Caki2 (cell line): ENCODE measurements around the gene SLC25A29. TPM values are rescaled to one million over a fixed set of nuclear protein-coding genes. Genes with fewer than 3 reads are reported as not detected.
"Not testable (repeated sequence)": the region's sequence is repeated elsewhere in the genome, so short reads cannot be mapped to it uniquely, and the experiment has no call there.

Experiments used
- DNase-seq: peaks from one replicate; pipeline ENCODE4 v3.0.0-alpha.2; 2015; ENCODE audit warnings: low read depth
- in situ Hi-C: cut with HindIII; loops from 2 replicates; pipeline ENCODE4 v1.10.0; 2016; ENCODE audit warnings: low sequenced_read_pairs, low pct_unique_long_range_greater_than_20kb, mixed read lengths
- total RNA-seq: library from RNA; depleted of rRNA; stranded (reverse); fragments of >200 nt; shearing (Covaris generic); gene quantifications from 2 replicates; pipeline ENCODE4 v1.2.3, GENCODE V29; 2014; ENCODE audit warnings: low replicate concordance

Gene SLC25A29
- total RNA-seq, 1 experiment from 2014 or later, result 46.0 TPM

DNA sequence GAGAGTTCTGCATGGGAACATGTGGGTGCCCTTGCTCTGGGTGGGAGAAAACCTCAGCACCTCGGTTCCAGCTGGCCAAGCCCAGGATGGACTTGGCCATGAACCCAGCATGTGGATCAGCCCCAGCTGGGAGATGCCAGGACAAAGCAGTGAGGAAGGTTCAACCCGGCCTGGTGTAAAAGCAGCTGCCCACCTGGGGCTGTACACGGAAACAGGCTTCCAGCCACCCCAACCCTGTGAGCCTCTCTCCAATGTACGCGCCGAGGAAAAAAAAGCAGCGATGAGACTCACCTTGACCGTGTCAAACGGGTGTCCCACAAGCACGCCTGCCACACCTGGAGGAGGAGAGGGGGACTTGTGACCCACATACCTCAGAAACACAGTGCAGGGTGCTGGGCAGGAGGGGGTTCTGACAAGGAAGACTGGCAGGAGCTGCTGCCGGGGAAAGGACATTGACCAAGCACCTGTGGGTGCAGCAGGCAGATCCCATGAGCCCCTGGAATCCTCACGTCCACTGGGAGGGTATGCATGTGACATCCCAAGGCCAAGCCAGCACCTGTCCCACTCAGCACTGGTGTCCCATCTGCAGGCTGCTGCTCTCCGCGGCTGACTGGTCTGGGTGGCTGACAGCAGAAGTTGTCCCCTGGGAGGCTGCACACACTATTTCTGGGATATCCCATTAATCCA is 7.5 kb downstream of the SLC25A29 start:
- in situ Hi-C loops, result no loop called here

DNA sequence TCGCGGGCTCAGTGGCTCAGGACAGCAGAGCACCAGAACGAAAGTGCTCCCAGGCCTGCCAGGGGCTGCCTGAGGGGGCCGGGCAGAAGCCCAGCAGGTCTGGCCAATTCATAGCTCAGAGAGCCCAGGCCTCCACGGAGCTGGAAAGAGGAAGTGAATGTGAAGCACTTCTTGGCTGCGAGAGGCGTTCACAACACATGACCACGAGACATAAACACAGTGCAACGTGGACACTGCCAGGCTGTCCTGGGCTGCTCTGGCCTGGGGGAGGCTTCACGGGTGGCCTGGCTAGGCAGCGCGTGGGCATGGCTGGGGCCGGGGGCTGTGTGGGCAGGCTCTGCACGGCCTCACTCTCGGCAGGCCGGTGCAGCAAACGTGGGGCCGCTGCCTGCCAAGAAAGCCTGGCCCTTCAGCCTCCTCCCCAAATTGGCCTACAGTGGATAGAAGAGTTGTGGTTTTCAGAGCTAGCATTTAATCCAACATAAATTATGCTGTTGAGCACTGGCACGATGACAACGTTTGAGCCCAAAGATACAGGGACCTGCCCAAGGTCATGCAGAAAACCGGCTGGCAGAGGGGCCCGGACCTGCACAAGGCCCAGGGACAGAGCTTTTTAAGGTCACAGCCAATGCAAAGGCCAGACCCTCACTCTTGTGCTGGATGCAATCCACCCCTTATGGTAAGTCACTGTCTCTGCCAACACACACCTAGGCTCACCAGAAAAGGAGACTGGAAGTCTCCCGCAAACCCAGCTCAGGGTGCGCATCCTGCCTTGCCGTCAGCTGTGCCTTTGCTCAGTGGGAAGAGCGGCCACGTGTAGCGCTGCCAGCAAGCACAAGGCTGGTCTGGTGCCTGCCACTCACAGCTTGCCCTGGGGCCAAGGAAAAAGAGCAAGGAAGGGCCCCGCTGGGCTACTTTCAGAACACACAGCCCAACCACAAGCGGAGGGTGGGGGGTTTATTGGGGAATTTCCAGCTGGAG is 8.6 kb downstream of the SLC25A29 start:
- in situ Hi-C loops, result no loop called here
- DNase-seq, result no peak

More for the DNA sequence above, 7.5 kb downstream of the SLC25A29 start:
- no peak for DNase-seq

DNA sequence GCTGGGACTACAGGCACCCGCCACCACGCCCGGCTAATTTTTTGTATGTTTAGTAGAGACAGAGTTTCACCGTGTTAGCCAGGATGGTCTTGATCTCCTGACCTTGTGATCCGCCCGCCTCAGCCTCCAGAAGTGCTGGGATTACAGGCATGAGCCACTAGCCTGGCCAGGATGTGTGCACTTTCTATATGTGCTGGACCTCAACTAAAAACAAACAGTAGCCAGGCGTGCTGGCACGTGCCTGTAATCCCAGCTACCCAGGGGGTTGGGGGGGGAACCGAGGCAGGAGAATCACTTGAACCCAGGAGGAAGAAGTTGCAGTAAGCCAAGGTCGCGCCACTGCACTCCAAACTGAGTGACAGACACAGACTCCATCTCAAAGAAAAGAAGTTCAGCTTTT is 9.5 kb downstream of the SLC25A29 start:
- DNase-seq, in situ Hi-C loops: not testable (repeated sequence)

DNA sequence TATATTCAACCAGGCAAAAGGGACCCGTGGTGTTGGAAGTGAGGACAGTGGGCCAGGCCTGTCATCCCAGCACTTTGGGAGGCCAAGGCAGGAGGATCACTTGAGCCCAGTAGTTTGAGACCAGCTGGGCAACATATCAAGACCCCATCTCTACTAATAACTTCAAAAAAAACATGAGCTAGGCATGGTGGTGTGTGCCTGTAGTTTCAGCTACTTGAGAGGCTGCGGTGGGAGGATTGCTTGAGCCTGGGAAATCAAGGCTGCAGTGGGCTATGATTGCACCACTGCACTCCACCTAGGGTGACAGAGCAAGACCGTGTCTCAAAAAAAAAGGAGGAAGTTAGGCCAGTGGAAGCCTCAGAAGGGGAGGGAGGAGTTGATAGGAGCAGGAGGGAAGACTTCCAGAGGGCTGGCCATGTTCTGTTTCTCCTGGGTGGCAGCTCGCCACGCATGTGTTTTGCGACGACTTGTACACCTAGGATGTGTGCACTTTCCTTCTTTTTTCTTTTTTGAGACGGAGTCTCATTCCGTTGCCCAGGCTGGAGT is 10.1 kb downstream of the SLC25A29 start:
- DNase-seq, result no peak
- in situ Hi-C loops, result no loop called here

DNA sequence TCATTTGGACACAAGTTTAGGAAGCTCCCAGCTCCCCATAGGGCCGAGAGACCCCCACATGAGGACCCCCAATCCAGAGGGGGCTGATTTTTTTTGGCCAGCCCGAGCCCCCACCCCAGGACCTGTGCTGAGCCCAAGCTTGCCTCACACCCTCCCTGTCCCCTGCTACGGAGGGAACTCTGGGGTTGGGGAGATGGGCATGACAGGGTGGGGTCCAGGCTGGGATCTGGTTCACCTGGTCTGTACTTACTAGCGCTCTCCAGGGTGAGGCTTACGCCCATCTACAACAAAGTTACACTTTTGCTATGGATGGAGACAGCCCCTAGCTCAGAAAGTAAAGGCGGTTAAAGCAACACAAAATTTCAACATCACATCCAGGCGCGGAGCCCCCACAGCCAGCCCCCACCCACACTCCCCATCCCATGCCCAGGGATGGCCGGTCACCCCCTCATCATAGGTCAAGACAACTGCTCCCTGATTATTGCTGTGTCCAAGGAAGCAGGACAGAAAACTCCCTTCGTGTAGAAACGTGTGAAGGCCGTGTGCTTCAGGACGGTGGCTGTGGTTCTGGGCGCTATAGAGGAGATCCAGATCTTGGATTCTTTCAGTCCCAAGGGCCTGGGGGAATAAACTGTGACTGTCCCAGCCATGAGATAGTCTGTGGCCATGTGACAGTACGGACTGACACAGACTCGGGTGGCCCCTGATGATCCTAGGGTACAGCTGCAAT is 10.7 kb downstream of the SLC25A29 start:
- in situ Hi-C loops, result no loop called here
- no peak for DNase-seq

DNA sequence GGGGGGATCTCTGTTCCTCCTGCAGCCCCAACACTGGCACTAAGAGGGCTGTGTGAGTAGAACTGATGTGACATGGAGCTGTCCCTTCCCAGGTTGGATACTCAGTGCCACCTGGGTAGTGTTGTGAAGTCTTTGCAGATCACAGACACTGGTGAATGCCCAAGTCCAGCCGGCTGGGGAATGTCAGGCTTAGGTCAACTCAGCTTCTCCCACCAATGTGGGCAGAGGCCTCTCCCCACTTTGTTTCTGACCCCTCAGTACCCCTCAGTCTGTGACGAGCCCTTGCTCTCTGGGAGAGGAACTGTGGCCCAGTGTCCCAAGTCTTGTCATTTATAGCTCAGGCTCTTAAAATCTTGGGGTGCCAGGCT is 11.3 kb downstream of the SLC25A29 start:
- no peak for DNase-seq
- in situ Hi-C loops, result no loop called here

DNA sequence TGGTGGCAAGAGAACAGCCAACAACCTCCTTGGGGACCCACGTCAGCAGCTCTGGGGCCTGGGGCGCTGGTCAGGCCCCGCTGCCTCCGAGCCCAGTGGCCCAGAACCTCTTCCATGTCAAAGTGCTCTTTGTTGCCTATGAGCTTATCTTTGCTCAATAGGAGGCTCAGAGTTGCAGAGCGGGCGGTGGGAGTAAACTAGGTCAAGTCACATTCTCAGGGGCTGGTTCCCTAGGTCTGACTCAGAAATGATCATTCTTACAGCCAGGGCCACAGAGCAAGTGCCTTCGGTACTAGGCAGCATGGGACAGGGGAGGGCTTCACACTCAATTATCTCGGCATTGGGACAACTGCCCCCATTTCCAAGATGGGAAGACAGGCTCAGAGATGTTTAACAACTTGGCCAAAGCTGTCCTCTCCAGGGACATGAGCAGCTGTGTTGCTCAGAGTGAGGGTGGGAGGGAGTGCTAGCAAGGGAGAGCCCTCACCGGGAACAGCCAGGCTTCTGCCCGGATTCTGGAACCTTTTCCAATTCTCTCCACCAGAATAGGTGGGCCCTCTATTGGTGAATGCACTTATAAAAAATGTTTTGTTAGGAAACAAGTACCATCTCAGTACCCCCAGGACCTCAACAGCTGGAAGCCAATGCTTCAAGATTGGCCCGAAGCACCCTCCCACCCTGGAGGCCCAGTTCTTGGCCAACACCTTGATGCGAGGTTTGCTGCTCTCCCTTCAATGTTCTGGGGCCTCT is 11.9 kb downstream of the SLC25A29 start:
- in situ Hi-C loops, result no loop called here
- peak; percentile 61 for DNase-seq

DNA sequence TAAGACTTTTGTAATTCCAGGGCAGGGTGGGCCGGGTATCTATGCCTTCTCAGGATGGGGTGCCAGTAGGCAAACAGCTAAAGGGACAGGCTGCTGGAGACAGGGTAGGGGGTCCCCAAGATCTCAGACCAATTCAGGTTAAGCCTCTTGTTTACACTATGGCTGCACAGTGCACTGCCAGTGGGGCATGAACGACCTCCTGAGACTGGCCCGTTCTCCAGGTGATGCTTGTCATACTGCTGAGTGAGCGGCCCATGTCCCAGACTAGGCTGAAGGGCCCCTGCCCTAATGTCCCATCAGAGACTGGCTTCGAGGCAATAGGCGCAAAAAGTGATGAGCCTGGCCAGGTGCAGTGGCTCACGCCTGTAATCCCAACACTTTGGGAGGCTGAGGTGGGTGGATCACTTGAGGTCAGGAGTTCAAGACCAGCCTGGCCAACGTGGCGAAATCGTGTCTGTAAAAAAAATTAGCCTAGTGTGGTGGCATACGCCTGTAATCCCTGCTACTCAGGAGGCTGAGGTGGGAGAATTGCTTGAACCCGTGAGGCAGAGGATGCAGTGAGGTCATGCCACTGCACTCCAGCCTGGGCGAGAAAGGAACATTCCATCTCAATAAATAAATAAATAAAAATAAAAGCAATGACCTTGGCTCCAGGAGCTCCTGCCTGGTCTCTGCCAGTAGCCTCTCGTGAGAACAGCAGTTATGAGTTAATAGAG is 12.6 kb downstream of the SLC25A29 start:
- DNase-seq, result no peak
- in situ Hi-C loops, result no loop called here

DNA sequence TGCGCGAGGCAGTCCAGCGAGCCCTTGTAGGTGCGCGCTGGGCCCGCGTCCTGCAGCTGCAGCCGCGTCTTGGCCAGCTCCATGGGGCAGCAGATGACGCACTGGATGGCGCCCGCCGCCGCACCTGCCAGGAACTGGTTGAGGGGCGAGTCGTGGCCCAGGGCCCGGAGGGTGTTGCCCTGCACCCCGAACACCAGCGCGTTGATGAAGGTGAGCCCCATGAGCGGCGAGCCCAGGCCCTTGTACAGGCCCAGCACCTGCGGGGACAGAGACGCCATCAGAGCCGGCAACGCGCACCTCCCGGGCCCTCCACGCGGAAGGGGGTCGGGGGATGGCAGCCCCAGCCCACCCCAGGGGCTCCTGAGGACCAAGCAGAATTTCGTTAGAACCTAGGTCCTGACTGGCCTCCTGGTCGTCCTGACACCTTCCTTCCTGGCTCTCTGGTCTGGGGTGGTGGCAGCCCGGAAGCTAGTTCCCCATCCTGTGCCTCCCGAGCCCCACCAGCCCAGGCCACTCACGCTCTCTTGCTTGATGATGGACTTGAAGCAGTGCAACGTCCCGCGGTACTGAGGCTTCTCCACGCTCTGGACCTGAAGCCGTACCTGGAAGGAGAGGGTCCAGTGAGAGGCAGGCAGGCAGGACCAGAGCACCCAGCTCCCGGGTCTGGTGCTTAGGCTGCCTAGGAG is 13.3 kb downstream of the SLC25A29 start:
- DNase-seq, result no peak
- in situ Hi-C loops, result no loop called here

DNA sequence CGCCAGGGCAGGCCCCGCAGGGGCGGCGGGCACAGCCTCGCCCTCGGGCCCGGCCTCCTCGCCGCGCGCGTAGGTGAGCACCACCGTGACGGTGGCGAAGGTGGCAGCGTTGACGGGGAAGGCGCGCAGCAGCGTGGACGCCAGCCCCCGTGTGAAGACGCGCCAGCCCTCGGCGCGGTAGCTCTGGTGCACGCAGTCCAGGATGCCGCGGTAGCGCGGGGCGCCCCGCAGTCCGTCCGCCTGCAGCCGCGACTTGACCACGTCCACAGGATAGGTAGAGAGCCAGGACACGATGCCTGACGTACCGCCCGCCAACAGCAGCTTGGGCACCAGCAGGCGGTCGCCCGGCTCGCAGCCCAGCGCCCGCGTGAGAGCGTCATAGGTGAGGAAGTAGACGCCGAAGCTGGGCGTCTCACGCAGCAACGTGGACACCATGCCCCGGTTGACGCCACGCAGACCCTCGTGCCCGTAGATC is 13.9 kb downstream of the SLC25A29 start:
- in situ Hi-C loops, result no loop called here
- DNase-seq, result no peak

DNA sequence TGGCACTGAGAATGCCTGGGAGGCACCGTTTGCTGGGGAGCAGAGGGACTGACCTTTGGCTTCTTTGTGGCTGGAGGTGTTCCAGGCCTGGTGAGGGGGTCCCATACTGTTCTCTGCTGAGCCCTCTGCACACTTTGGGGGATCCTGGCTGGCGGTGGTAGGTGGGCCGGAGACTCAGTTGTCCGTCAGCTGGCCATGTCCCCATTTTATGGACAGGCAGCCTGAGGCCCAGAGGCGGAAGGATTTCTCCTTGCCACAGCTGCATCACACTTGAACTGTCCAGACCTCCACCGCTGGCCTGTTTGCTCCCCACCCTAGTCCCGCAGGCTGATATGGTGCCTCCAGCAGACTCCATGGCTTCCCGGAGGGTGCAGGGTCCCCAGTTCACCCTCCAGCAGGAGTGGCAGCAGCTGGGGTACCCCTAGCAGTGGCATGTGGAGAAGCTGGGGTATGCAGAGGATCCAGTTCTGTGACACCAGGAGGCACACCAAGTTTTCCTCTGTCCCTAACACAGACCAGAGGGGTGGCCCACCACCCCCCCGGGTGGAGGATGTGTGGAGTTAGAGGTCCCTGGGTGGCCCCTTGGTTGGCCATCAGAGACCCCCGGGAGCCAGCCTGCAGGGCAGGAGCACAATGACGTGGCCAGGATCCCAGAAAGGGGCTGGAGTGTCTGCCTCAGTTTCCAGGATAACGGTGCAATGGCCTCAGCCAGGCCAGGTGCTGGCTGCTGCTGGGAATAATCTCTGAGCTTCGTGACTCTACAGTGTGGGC is 14.8 kb downstream of the SLC25A29 start:
- no peak for DNase-seq
- in situ Hi-C loops, result no loop called here

DNA sequence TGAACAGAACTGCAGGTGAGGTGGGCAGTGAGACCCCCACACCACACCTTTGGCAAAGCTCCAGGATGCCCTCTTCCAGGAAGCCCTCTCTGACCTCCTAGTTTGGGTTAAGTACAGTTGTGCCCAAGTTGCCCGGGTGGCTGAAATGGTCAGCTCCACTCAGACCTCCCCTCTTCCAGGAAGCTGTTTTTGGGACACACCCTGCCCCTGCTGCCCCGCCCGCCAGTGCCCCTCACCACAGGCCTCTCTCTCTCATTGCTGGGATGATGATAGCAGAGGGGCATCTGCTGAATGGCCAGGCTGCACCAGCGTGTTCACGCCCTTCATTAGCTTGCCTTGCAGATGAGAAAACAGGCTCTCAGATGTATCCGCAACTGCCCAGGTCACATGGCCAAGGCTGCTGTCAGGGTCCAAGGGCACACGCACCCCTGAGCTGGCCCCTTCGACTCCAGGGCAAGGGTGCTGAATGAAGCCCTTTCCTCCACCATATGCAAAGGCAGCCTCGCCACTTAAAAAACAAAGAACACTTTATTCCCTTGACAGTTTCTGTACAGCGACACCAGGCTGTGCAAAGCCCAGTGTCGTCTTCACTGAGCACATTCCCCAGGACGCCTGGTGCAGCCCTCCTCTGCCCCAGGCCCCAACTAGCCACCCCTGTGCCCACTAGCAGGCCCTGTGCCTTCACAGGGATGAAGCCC is 15.5 kb downstream of the SLC25A29 start:
- in situ Hi-C loops, result no loop called here
- no peak for DNase-seq

DNA sequence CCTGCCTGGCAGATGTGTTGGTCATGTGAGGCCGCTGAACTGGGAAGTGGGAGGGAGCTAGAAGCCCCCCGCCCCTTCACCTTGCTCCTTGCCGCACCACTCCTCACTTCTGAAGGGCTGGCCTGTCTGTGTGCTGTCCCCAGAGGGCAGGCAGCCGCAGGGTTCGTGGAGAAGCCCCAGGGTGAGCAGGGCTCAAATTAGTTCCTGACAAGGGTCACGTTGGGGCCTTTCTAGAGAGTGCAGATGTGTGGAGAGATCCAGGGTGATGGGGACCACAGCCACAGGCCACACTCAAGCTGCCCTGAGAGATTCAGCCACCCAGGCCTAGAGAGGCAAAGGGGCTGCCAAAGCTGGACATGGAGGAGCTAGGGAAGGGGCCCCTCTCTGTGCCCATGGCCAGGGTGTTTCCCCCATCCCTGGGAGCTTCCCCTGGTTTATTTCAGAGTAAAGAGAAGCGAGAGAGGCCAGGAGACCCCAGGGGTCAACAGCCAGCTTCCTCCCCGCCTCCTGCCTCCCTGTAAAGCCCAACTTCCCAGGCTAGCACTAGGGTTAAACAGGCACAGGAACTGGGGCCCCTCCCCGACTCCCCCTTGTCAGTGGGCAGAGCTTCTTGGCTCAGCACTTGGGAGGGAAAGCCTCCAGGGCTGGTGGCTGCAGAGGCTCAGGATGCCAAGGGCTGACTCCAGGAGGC is 16.2 kb downstream of the SLC25A29 start:
- in situ Hi-C loops, result no loop called here
- no peak for DNase-seq

DNA sequence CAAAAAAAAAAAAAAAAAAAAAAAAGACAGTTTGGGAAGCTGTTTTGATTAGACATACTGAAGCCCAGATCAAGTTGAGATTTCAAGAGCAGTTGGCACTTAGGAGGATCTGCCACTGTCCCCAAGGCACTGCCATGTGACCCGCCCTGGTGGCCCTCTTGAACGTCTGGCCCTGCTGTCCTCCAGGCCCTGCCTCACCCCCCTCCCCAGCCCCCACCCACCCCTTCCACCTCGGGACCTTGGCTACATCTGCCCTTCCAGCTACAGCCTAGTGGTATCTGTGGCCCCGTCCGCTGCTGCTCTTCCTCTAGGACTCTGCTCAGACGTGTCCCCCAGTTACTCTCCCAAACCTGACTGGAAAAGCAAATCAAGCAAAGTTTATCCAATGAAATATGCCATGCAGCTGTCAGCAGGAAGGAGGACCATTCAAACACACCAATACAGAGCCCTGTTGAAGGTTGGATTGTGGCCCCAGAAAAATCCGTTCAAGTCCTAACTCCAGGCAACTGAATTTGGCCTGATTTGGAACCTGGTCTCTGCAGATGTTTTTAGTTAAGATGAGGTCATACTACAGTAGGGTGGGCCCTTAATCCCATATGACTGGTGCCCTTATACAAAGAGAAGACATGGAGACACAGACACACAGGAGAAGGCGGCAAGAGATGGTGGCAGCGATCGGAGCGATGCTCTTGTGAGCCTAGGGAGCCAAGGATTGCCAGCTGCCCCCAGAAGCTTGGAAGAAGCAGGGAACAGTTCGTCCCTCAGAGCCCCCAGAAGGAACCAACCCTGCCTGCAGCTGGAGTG is 17.7 kb downstream of the SLC25A29 start:
- DNase-seq, result no peak
- in situ Hi-C loops, result no loop called here
